ENCODE data around the gene GABBR1. TPM values are rescaled to one million over a fixed set of nuclear protein-coding genes. Genes with fewer than 3 reads are reported as not detected.

Gene GABBR1
- total RNA-seq, 1 donor from 2014 or later: 6.4 TPM

GRCh38 chr6:29524044-29524443, 108.9 kb downstream of the GABBR1 start:
- H3K4me3 ChIP-seq (ENCODE audit: low read depth, low read length): no peak overlapping the region
- no peak for DNase-seq (ENCODE audit: low read depth)
- TF ChIP-seq CTCF (conservative IDR thresholded peaks at IDR 0.05; ENCODE audit: low read depth, low read length): no peak

- DNase-seq (ENCODE audit: low read depth): no peak
- H3K4me3 ChIP-seq (ENCODE audit: low read depth, low read length): no peak overlapping the region
- no peak for TF ChIP-seq CTCF (conservative IDR thresholded peaks at IDR 0.05; ENCODE audit: low read depth, low read length)
Observed at GRCh38 chr6:29522227-29522626, 110.8 kb downstream of the GABBR1 start.

- H3K4me3 ChIP-seq (ENCODE audit: low read depth, low read length): no peak overlapping the region
- no peak for DNase-seq (ENCODE audit: low read depth)
- TF ChIP-seq CTCF (conservative IDR thresholded peaks at IDR 0.05; ENCODE audit: low read depth, low read length): no peak
Observed at GRCh38 chr6:29521006-29521680, 111.8 kb downstream of the GABBR1 start.

GRCh38 chr6:29520232-29520631, 112.8 kb downstream of the GABBR1 start:
- DNase-seq (ENCODE audit: low read depth): no peak
- no peak for TF ChIP-seq CTCF (conservative IDR thresholded peaks at IDR 0.05; ENCODE audit: low read depth, low read length)
- H3K4me3 ChIP-seq (ENCODE audit: low read depth, low read length): no peak overlapping the region

- TF ChIP-seq CTCF (conservative IDR thresholded peaks at IDR 0.05; ENCODE audit: low read depth, low read length): no peak
- no peak overlapping the region for H3K4me3 ChIP-seq (ENCODE audit: low read depth, low read length)
- DNase-seq (ENCODE audit: low read depth): no peak
Observed at GRCh38 chr6:29519291-29520010, 113.5 kb downstream of the GABBR1 start.

- no peak for TF ChIP-seq CTCF (conservative IDR thresholded peaks at IDR 0.05; ENCODE audit: low read depth, low read length)
- no peak for DNase-seq (ENCODE audit: low read depth)
- H3K4me3 ChIP-seq (ENCODE audit: low read depth, low read length): no peak overlapping the region
Observed at GRCh38 chr6:29517728-29518440, 115.1 kb downstream of the GABBR1 start.

All from epithelial cell of proximal tubule (primary cell).